Left lung (tissue), 10 donors: Measurements from ENCODE around the gene F2. TPM values are rescaled to one million over a fixed set of nuclear protein-coding genes. Genes with fewer than 3 reads are reported as not detected.

Experiments used
- ATAC-seq: fragments of 200-7000 bp; cut with Tn5 transposase; one replicate; pipeline ENCODE4 v1.9.1; 2020; ENCODE audit warnings: moderate library complexity
- DNase-seq, 4 donors: peaks; one replicate each; pipeline ENCODE4 v3.0.0-alpha.2; 2013 to 2020
- H3K27ac ChIP-seq, 2 donors: fragments of 200-600 bp; sonication (generic) in 1 of 2; one replicate each; pipeline versions ENCODE4 v1.5.0 to v1.8.0; 2020 to 2021
- H3K27me3 ChIP-seq, 2 donors: fragments of 200-600 bp; sonication (generic) in 1 of 2; one replicate each; pipeline versions ENCODE4 v1.5.0 to v1.8.0; 2020 to 2021
- H3K36me3 ChIP-seq, 2 donors: fragments of 200-600 bp; sonication (generic) in 1 of 2; one replicate each; pipeline versions ENCODE4 v1.5.0 to v1.8.0; 2020 to 2021
- H3K4me1 ChIP-seq, 2 donors: fragments of 200-600 bp; one replicate each; pipeline ENCODE4 v1.8.0; 2021
- H3K4me3 ChIP-seq, 2 donors: fragments of 200-600 bp; sonication (generic) in 1 of 2; one replicate each; pipeline versions ENCODE4 v1.5.0 to v1.8.0; 2020 to 2021; ENCODE audit warnings: mild to moderate bottlenecking in 1 of 2
- H3K9me3 ChIP-seq, 2 donors: fragments of 200-600 bp; sonication (generic) in 1 of 2; one replicate each; pipeline versions ENCODE4 v1.5.0 to v1.8.0; 2020 to 2021
- intact Hi-C, 2 donors: fragments of 100-400 bp; cut with DNase I; formaldehyde crosslinking; loops; one replicate each; pipeline versions ENCODE4 v1.11.2 to v1.14.2; 2022
- microRNA-seq, 2 donors: library from miRNA; unstranded; fragments of <30 nt; microRNA quantifications; one replicate each; pipeline ENCODE4, GENCODE V29; 2019
- polyA plus RNA-seq, 6 donors: library from polyadenylated mRNA; unstranded; fragments of 120-200 nt; gene quantifications; one replicate each; pipeline ENCODE4 v1.2.1, GENCODE V29; 2013; ENCODE audit not compliant: insufficient read length in 6 of 6
- total RNA-seq, 2 donors: library from RNA; stranded (reverse); fragmentation: NEBNext Ultra II Directional; extraction: Animal tissue kit (Norgen Biotek cat#: 25700); gene quantifications; one replicate each; pipeline ENCODE4 v1.2.1, GENCODE V29; 2021
- TF ChIP-seq, protein P1 (sequence below), 2 donors: fragments of 200-600 bp; sonication (generic) in 1 of 2; IDR thresholded peaks; one replicate each; pipeline versions ENCODE4 v1.5.0 to v1.8.0; 2021; ENCODE audit warnings: antibody characterized with exemption in 2 of 2
- donor health status: DM: no; HTN: yes; CAD: no.
- donor health status: DM: no; HTN: no; CAD: no.

The F2 gene
- total and polyA plus RNA-seq, 8 donors = 0.17 to 0.56 (median 0.42) TPM; not detected in 5

DNA sequence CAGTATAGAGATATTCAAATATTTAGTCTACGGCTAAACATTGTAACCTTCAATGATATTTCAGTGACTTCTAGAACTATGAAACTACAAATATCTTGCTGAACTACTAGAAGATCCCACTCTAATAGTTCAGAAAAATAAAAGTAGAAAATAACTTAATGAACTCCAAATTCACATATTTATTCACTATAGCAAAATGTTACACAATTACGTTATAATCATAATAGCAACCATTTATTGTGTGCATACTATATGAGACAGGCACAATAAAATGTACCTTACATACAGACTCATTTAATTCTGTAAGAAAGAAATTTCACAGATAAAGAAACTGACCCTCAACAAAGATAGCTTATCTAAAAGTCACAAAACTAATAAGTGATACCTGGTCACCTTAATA lies 57.9 kb downstream of the F2 start:
- Histone ChIP-seq H3K9me3 (no peaks in the 10 kb centered on the region), H3K36me3 (peaks cover 0 to 88% of the 10 kb centered on the region in 2 donors), H3K27me3 (no peaks in the 10 kb centered on the region), H3K4me3 (no peak overlapping the region), H3K4me1 (no peaks in the 10 kb centered on the region), H3K27ac (no peak overlapping the region)
- ATAC-seq (no peak), DNase-seq (no peak)
- TF ChIP-seq, protein P1, sequence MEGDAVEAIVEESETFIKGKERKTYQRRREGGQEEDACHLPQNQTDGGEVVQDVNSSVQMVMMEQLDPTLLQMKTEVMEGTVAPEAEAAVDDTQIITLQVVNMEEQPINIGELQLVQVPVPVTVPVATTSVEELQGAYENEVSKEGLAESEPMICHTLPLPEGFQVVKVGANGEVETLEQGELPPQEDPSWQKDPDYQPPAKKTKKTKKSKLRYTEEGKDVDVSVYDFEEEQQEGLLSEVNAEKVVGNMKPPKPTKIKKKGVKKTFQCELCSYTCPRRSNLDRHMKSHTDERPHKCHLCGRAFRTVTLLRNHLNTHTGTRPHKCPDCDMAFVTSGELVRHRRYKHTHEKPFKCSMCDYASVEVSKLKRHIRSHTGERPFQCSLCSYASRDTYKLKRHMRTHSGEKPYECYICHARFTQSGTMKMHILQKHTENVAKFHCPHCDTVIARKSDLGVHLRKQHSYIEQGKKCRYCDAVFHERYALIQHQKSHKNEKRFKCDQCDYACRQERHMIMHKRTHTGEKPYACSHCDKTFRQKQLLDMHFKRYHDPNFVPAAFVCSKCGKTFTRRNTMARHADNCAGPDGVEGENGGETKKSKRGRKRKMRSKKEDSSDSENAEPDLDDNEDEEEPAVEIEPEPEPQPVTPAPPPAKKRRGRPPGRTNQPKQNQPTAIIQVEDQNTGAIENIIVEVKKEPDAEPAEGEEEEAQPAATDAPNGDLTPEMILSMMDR (IDR thresholded peaks at IDR 0.05) = no peak
- intact Hi-C loops = no loop called here

DNA sequence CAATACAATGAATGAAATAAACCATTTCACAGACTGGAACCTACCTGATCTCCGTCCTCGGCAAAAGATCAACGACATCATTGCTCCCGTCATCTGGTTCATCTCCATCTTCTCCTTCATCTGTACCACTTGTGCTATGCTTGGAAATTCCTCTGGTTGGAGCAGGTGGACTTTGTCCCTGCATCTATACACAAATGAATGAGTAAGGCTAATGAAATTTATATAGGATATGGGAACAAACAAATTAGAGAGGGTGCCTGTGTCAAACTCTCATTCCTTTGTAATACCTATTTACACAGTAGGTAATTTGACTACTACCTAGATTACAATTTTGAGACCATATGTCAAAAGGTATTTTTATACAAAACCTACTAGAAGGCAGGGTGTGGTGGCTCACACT lies 59.4 kb downstream of the F2 start:
- Histone ChIP-seq H3K4me3 (no peak overlapping the region), H3K27ac (no peak overlapping the region), H3K36me3 (peaks cover 0 to 85% of the 10 kb centered on the region in 2 donors), H3K4me1 (no peaks in the 10 kb centered on the region), H3K9me3 (no peaks in the 10 kb centered on the region), H3K27me3 (no peaks in the 10 kb centered on the region)
- intact Hi-C loops = no loop called here
- ATAC-seq (no peak), DNase-seq (no peak)
- TF ChIP-seq, protein P1 (IDR thresholded peaks at IDR 0.05) = no peak

Small RNA genes within 50 kb of the gene (microRNA-seq; reads per million reads assigned to microRNA genes)
- gene MIR5582 = 0.27 to 0.67 reads per million in 2 donors

Other genes starting within 250 kb of the F2 start
- gene AMBRA1, start 125.2 kb upstream of the F2 start, total RNA-seq = 10 to 100 TPM; 27.2 to 28.2 TPM
- gene AMBRA1, start 125.2 kb upstream of the F2 start, polyA plus RNA-seq = 10 to 100 TPM; 20.4 to 25.8 (median 22.9) TPM
- 1 to 10 TPM; 4.5 to 5.0 TPM for gene HARBI1, start 102.0 kb upstream of the F2 start, total RNA-seq
- 1 to 10 TPM; 2.9 to 4.1 (median 3.2) TPM for gene HARBI1, start 102.0 kb upstream of the F2 start, polyA plus RNA-seq
- 10 to 100 TPM; 54.5 to 55.4 TPM for gene ATG13, start 101.7 kb upstream of the F2 start, total RNA-seq
- gene ATG13, start 101.7 kb upstream of the F2 start, polyA plus RNA-seq = 10 to 100 TPM; 47.1 to 58.2 (median 51.2) TPM
- gene ARHGAP1, start 18.6 kb upstream of the F2 start, total RNA-seq = 10 to 100 TPM; 81.8 to 90.3 TPM
- gene ARHGAP1, start 18.6 kb upstream of the F2 start, polyA plus RNA-seq = 10 to 100 TPM; 59.9 to 72.9 (median 66.3) TPM
- 1 to 10 TPM; 5.8 to 8.6 TPM for gene ZNF408, start 18.2 kb upstream of the F2 start, total RNA-seq
- 10 to 100 TPM in 4 of 6 donors, 1 to 10 TPM in 2; 9.4 to 11.6 (median 10.7) TPM for gene ZNF408, start 18.2 kb upstream of the F2 start, polyA plus RNA-seq
- gene CKAP5, start 127.1 kb downstream of the F2 start, total RNA-seq = 10 to 100 TPM; 58.8 to 84.1 TPM
- 100 to 1,000 TPM in 2 of 6 donors, 10 to 100 TPM in 4; 77.2 to 130 (median 92.7) TPM for gene CKAP5, start 127.1 kb downstream of the F2 start, polyA plus RNA-seq
- 1 to 10 TPM; 4.9 to 5.0 TPM for gene LRP4, start 199.3 kb downstream of the F2 start, total RNA-seq
- 10 to 100 TPM; 25.2 to 30.8 (median 26.8) TPM for gene LRP4, start 199.3 kb downstream of the F2 start, polyA plus RNA-seq
- gene CSTPP1, start 217.5 kb downstream of the F2 start, total RNA-seq = 10 to 100 TPM; 28.7 to 36.4 TPM
- gene CSTPP1, start 217.5 kb downstream of the F2 start, polyA plus RNA-seq = 10 to 100 TPM; 48.8 to 56.0 (median 52.5) TPM